Smooth muscle cell of trachea (primary cell): Measurements from ENCODE around the gene APOA4. TPM values are rescaled to one million over a fixed set of nuclear protein-coding genes. Genes with fewer than 3 reads are reported as not detected.

ENCODE experiments used
- total RNA-seq: library from RNA; depleted of rRNA; stranded (reverse); fragments of >200 nt; gene quantifications from 2 replicates; pipeline ENCODE4 v1.2.1, GENCODE V29; 2014

Gene APOA4
- not detected in 2 replicates for total RNA-seq

GRCh38 chr11:116823031-116823843 is at the start of gene APOA4:
Gene APOA4 (minus strand): TSS chr11:116823304. CDS start chr11:116823191, 113 bp downstream.

GRCh38 chr11:116837231-116838091 is 14.4 kb upstream of the APOA4 start, which contains the start of gene APOA1:
Gene APOA1 (minus strand): TSS chr11:116837622. CDS start chr11:116837387, 235 bp downstream.

GRCh38 chr11:116829525-116830183 is 6.5 kb upstream of the APOA4 start, which contains the start of gene APOC3:
Gene APOC3 (plus strand): TSS chr11:116829907. CDS start chr11:116830583, 676 bp downstream.

GRCh38 chr11:116791813-116792143 is 31.3 kb downstream of the APOA4 start, which contains the start of gene APOA5:
Gene APOA5 (minus strand): TSS chr11:116791879. CDS start chr11:116791860, 19 bp downstream.

GRCh38 chr11:116787786-116788486 is 35.2 kb downstream of the APOA4 start, which contains the start of gene ZPR1:
Gene ZPR1 (minus strand): TSS chr11:116788023. CDS start chr11:116787990, 33 bp downstream.

GRCh38 chr11:116772443-116773202 is 50.5 kb downstream of the APOA4 start, which contains the start of gene BUD13:
Gene BUD13 (minus strand): TSS chr11:116772987. CDS start chr11:116772964, 23 bp downstream.

Other genes with a start within 250 kb of the APOA4 start
- 10.1 and 11.9 TPM in 2 replicates for gene BUD13, start 50.3 kb downstream of the APOA4 start, total RNA-seq
- 29.7 and 30.8 TPM in 2 replicates for gene ZPR1, start 35.3 kb downstream of the APOA4 start, total RNA-seq
- not detected in 2 replicates for gene APOA5, start 31.4 kb downstream of the APOA4 start, total RNA-seq
- gene APOC3, start 6.6 kb upstream of the APOA4 start, total RNA-seq: not detected in 2 replicates
- gene APOA1, start 14.3 kb upstream of the APOA4 start, total RNA-seq: 0.33 TPM in 1 of 2 replicates, not detected in the other